Stomach (tissue), 4 donors: ENCODE results near the gene ETNK2.

ENCODE experiments used
- POLR2A ChIP-seq, 4 donors: fragments of 450-650 bp; IDR thresholded peaks; one replicate each; pipeline ENCODE4 v1.6.1; 2016; ENCODE audit warnings: antibody characterized with exemption in 4 of 4, control low read depth in 2 of 4, mild to moderate bottlenecking in 1 of 4, moderate library complexity in 1 of 4
- TF ChIP-seq, protein P1 (sequence below), 7 experiments: fragments of 450-650 bp in 4 of 7; fragments of 200-600 bp in 3 of 7; sonication (generic) in 3 of 7; IDR thresholded peaks; one replicate each; pipeline ENCODE4 v1.5.1; 2016 to 2019; ENCODE audit warnings: antibody characterized with exemption in 7 of 7, control low read depth in 2 of 7, mild to moderate bottlenecking in 1 of 7

DNA sequence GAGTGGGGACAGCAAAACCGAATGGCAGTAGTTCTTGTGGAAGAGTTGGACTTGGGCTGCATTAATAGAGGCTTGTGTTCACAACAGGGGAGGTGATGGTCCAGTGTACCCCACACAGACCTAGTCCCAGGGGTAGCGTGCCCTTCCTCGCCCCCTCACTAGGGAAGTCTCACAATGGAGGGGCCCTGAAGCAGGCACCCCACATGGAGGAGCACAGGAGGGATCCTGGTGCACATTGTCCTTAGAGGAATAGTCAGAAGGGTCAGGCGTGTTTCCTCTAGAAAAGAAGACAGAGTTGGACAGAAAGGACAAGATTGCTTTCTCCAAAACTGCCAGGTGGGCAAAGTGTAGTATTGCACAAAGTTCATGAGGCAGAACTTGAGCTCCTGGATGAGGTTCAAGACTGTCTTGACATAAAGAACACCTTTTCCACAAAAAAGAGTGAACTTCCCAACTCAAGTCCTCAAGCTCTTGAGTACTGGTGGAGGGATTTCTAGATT lies 23.3 kb downstream of the ETNK2 start:
- TF ChIP-seq POLR2A (IDR thresholded peaks at IDR 0.05), result no peak
- TF ChIP-seq, protein P1, sequence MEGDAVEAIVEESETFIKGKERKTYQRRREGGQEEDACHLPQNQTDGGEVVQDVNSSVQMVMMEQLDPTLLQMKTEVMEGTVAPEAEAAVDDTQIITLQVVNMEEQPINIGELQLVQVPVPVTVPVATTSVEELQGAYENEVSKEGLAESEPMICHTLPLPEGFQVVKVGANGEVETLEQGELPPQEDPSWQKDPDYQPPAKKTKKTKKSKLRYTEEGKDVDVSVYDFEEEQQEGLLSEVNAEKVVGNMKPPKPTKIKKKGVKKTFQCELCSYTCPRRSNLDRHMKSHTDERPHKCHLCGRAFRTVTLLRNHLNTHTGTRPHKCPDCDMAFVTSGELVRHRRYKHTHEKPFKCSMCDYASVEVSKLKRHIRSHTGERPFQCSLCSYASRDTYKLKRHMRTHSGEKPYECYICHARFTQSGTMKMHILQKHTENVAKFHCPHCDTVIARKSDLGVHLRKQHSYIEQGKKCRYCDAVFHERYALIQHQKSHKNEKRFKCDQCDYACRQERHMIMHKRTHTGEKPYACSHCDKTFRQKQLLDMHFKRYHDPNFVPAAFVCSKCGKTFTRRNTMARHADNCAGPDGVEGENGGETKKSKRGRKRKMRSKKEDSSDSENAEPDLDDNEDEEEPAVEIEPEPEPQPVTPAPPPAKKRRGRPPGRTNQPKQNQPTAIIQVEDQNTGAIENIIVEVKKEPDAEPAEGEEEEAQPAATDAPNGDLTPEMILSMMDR (IDR thresholded peaks at IDR 0.05), result no peak
